ENCODE results near the gene ZNF837.
A peak's percentile ranks its signal among the peaks of the same experiment; 100 is the strongest.
"Not testable (repeated sequence)": the region's sequence is repeated elsewhere in the genome, so short reads cannot be mapped to it uniquely, and the experiment has no call there.

Gene ZNF837

GRCh38 chr19:58351990-58352755 is 28.7 kb downstream of the ZNF837 start:
- DNase-seq (ENCODE audit: low spot score) (no peak), FAIRE-seq (no peak)

GRCh38 chr19:58351558-58351878 is 29.3 kb downstream of the ZNF837 start:
- DNase-seq (ENCODE audit: low spot score) (no peak), FAIRE-seq (no peak)

GRCh38 chr19:58350871-58351557 is 29.8 kb downstream of the ZNF837 start:
- no peak for FAIRE-seq

GRCh38 chr19:58350001-58350861 is 30.6 kb downstream of the ZNF837 start:
- FAIRE-seq (no peak), DNase-seq (ENCODE audit: low spot score) (no peak)

More at GRCh38 chr19:58350871-58351557, 29.8 kb downstream of the ZNF837 start:
- DNase-seq (ENCODE audit: low spot score) = no peak

GRCh38 chr19:58349590-58349989 is 31.2 kb downstream of the ZNF837 start:
- FAIRE-seq (no peak), DNase-seq (ENCODE audit: low spot score) (no peak)

- DNase-seq (ENCODE audit: low spot score); FAIRE-seq: not testable (repeated sequence)
Observed at GRCh38 chr19:58348080-58348479, 32.8 kb downstream of the ZNF837 start.

GRCh38 chr19:58346961-58347929 is 33.6 kb downstream of the ZNF837 start:
- DNase-seq (ENCODE audit: low spot score) (peak; percentile 93), FAIRE-seq (peak; percentile 17)

GRCh38 chr19:58345558-58345957 is 35.3 kb downstream of the ZNF837 start:
- FAIRE-seq (no peak), DNase-seq (ENCODE audit: low spot score) (no peak)

GRCh38 chr19:58338825-58339558 is 41.8 kb downstream of the ZNF837 start:
- FAIRE-seq = no peak
- DNase-seq (ENCODE audit: low spot score) = no peak

- FAIRE-seq (no peak), DNase-seq (ENCODE audit: low spot score) (no peak)
Observed at GRCh38 chr19:58338336-58338735, 42.5 kb downstream of the ZNF837 start.

- FAIRE-seq = no peak
- DNase-seq (ENCODE audit: low spot score) = no peak
Observed at GRCh38 chr19:58336820-58337219, 44.0 kb downstream of the ZNF837 start.

- FAIRE-seq (no peak), DNase-seq (ENCODE audit: low spot score) (no peak)
Observed at GRCh38 chr19:58336216-58336615, 44.6 kb downstream of the ZNF837 start.

GRCh38 chr19:58335630-58336029 is 45.2 kb downstream of the ZNF837 start:
- no peak for FAIRE-seq
- DNase-seq (ENCODE audit: low spot score) = no peak

GRCh38 chr19:58334691-58335249 is 46.1 kb downstream of the ZNF837 start:
- no peak for DNase-seq (ENCODE audit: low spot score)
- FAIRE-seq = no peak

- FAIRE-seq (no peak), DNase-seq (ENCODE audit: low spot score) (no peak)
Observed at GRCh38 chr19:58332697-58333096, 48.1 kb downstream of the ZNF837 start.

GRCh38 chr19:58330458-58330857 is 50.4 kb downstream of the ZNF837 start:
- DNase-seq (ENCODE audit: low spot score) (no peak), FAIRE-seq (no peak)

GRCh38 chr19:58328999-58329398 is 51.8 kb downstream of the ZNF837 start:
- no peak for DNase-seq (ENCODE audit: low spot score)
- no peak for FAIRE-seq

GRCh38 chr19:58326914-58327726 is 53.7 kb downstream of the ZNF837 start, which contains the start of gene ZSCAN22:
Gene ZSCAN22 (plus strand): TSS chr19:58326994. CDS start chr19:58334803, 7,809 bp downstream.
- FAIRE-seq (peak; percentile 93), DNase-seq (ENCODE audit: low spot score) (peak; percentile 94)

GRCh38 chr19:58326501-58326913 is 54.3 kb downstream of the ZNF837 start:
- DNase-seq (ENCODE audit: low spot score) (no peak), FAIRE-seq (no peak)
